NCI-H1105 (cell line): ENCODE measurements around the gene FGF14.
"Not testable (repeated sequence)": the region's sequence is repeated elsewhere in the genome, so short reads cannot be mapped to it uniquely, and the experiment has no call there.

Experiments
- DNase-seq: peaks from one replicate; lab custom pipeline; 2025; lab: John Stamatoyannopoulos, UW

The FGF14 gene

GRCh38 chr13:102136735-102137296 is 265.0 kb downstream of the FGF14 start:
- no peak for DNase-seq

- DNase-seq, result no peak
Measured at GRCh38 chr13:102132777-102133295, 269.0 kb downstream of the FGF14 start.

- DNase-seq, result no peak
Measured at GRCh38 chr13:102131246-102131645, 270.6 kb downstream of the FGF14 start.

- DNase-seq, result no peak
Measured at GRCh38 chr13:102128216-102128810, 273.5 kb downstream of the FGF14 start.

- no peak for DNase-seq
Measured at GRCh38 chr13:102127153-102127552, 274.7 kb downstream of the FGF14 start.

DNA sequence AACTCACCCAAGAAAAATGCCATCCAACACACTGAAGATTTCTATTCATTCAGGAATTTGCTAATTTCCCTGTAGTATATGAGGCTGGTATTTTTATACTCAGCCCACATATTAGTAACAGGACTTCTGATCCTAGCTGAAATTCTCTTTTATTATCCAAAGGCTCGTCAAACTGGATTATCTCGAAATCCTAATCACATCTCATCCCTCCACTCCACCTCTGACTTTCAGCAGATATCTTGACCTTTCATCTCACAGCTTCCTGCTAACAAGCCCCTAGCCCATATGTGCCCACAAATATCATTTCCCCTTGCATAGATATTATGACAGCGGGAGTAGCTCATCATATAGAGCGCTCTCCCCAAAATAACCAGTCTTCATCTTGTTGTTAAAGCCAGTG is 279.7 kb downstream of the FGF14 start:
- DNase-seq, result no peak

DNA sequence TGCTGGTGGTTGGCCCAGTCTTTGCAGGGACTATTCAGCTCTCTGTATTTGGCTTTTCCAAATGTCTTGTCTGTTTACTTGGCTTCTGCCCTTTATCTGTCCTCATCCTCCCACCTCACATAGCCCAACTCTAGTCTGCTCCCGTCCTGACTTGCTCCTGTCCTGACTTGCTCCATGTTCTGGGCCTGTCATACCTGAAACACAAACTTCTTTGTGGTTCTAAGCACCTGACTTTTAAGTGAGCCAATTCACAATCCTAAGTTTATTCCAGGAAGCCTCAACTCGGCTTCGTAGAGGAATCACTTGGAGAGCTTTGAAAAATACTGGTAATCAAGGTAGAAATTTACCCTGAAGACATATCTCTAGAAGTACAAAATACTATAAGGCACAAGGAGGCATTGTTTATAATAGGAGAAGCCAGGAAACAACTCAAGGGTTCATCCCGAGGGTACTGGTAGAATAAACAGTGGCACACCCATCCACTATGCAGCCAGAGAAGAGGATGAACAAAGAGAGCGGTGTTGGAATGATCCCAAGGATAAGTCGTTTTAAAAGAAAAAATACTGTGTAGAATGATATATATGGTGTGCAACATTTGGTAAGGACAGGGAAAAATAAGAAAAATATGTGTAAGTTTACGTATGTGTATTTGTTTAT is 284.5 kb downstream of the FGF14 start:
- no peak for DNase-seq

GRCh38 chr13:102103469-102103868 is 298.4 kb downstream of the FGF14 start:
- DNase-seq, result no peak

GRCh38 chr13:102100234-102100633 is 301.6 kb downstream of the FGF14 start:
- DNase-seq, result no peak

DNA sequence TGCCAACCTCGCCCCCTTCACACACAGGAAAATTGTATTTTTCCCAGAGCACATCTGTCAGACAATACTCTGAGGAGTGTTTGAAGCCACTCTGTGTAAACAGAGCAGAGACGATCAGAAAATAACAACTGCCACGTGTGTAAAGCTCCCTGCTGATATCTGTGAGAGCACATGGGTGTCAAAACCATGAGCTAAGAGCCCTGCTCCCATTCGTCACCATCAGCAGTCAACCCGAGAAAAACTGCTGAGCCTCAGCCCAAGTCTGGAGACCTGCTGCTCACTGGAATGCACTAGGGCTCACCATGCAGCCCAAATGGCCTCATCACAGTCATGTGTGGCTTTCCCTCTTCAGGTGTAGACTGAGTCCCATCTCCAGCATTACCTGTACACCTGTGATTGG is 304.1 kb downstream of the FGF14 start:
- DNase-seq, result no peak

- DNase-seq, result not testable (repeated sequence)
Measured at GRCh38 chr13:102093288-102093687, 308.6 kb downstream of the FGF14 start.

DNA sequence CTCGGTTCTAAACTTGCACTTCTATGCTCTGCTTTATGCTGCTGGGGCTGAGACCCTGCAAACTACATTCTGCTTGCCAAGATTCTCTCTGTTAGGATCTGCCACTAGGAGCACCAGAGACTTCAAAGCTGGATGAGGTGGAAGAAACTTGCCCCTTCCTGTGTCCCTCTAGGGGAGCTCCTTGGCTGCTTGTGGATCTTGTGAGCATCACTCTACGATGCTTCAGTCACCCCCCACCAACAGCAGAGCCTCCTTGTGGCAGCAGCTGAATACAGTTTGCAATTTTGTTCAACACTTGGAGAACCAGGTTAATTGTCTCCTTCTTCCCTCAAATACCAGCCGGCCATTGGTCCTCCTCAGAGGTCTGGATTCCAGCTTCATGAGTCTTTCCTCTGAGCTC is 310.6 kb downstream of the FGF14 start:
- DNase-seq, result peak; percentile 24

- no peak for DNase-seq
Measured at GRCh38 chr13:102090532-102090931, 311.3 kb downstream of the FGF14 start.

GRCh38 chr13:102089722-102090121 is 312.1 kb downstream of the FGF14 start:
- no peak for DNase-seq

DNA sequence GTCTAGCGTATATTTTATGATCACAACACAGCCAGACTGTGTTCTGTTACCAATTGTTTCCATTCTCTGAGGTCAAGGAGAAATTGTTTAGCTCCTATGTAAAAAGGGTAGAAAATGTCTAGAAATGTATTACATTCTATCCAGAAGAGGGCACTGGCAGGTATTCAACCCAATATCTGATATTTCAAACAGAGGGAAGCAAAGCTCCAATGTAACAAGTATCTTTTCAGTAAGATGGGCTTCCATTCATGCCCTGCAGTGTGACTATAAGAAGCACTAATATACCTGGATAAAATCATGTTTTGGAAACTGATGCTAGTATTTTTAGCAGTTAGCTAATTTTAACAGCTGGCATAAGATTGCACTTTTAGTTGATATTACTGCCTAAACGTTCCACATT is 312.7 kb downstream of the FGF14 start:
- DNase-seq, result no peak

DNA sequence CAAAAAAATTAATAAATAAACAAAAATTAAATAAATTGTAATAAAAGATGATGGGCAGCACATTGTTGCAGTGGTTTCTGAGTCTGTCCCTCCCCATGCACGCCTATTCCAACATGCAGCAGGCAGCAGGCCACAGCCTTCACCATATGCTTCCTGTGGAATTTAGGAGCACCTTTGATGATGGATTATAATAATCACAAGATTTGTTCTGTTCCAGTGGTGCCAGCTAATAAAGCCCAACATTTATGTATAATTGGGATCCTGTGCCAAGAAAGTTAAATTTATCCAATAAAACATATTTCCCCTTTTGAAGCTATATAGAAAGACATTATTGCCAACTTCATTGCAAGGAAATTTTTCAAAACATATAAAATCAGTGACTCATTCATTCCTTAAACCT is 328.6 kb downstream of the FGF14 start:
- no peak for DNase-seq

DNA sequence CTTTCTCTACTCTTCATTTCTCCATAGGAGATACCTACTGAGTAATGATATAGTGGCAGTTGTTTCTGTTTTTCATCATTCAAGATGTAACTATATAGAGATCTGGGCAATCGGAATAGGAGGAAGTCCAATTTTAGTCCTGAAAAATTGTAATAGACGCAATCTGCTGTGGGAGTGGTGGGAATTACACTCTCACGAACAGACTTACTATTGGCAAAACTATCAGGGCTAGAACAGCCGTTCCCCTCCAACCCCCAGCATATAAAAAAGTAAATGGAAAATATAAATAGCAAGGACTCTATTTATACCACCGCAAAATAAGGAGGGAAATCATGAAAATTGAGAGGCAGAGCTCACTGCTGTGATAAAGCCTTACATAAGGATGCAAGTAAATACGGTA is 330.1 kb downstream of the FGF14 start:
- DNase-seq, result no peak

GRCh38 chr13:102068323-102068722 is 333.5 kb downstream of the FGF14 start:
- DNase-seq, result not testable (repeated sequence)

- no peak for DNase-seq
Measured at GRCh38 chr13:102055090-102055779, 346.6 kb downstream of the FGF14 start.

DNA sequence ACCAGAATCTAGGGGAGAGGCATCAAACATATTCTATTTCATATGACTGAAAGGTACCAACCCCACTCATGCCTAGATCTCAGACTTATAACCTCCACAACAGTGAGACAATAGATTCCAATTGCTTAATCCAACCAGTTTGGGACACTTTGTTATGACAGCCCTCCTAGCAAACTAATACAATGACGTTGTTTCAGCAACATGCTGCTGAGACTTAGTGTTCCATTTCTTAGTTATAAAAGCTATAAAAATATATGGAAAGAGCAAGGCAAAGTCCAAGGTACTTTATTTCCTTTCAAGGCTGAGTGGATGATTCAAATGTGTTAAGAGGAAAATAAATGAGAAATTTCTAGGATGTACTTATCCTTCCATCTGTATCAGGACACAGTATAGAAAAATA is 352.0 kb downstream of the FGF14 start:
- no peak for DNase-seq

- DNase-seq, result no peak
Measured at GRCh38 chr13:102045731-102046130, 356.1 kb downstream of the FGF14 start.

GRCh38 chr13:102042746-102043145 is 359.1 kb downstream of the FGF14 start:
- DNase-seq, result no peak

- no peak for DNase-seq
Measured at GRCh38 chr13:102041544-102041943, 360.3 kb downstream of the FGF14 start.
